GM21360 (cell line): ENCODE data around the gene PSAPL1.

Experiments
- ATAC-seq: cut with Tn5 transposase; IDR thresholded peaks from one replicate; pipeline ENCODE4 v1.9.1; 2021; ENCODE audit warnings: mild to moderate bottlenecking, moderate library complexity; ENCODE audit not compliant: unreplicated experiment

Gene PSAPL1, protein sequence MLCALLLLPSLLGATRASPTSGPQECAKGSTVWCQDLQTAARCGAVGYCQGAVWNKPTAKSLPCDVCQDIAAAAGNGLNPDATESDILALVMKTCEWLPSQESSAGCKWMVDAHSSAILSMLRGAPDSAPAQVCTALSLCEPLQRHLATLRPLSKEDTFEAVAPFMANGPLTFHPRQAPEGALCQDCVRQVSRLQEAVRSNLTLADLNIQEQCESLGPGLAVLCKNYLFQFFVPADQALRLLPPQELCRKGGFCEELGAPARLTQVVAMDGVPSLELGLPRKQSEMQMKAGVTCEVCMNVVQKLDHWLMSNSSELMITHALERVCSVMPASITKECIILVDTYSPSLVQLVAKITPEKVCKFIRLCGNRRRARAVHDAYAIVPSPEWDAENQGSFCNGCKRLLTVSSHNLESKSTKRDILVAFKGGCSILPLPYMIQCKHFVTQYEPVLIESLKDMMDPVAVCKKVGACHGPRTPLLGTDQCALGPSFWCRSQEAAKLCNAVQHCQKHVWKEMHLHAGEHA

DNA sequence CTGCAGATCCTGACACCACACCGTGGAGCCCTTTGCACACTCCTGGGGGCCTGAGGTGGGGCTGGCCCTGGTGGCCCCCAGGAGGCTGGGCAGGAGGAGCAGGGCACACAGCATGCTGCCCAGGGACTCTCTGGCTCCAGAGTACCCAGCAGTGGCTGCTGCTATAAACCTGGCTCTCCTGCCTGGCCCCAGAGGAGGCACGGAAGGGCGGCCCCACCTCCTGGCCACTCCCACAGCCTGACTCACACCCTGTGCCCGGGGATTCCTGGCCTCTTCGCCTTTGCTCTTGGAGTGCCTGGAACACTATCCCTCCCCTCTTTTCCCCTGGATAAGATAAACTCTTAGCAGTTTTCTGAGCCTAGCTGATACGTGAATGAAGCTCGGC, at the start of gene PSAPL1:
Gene PSAPL1 (minus strand): TSS at position 165 of the 385 bp plus-strand sequence. CDS start 51 bp downstream, at position 114.
- no peak for ATAC-seq

DNA sequence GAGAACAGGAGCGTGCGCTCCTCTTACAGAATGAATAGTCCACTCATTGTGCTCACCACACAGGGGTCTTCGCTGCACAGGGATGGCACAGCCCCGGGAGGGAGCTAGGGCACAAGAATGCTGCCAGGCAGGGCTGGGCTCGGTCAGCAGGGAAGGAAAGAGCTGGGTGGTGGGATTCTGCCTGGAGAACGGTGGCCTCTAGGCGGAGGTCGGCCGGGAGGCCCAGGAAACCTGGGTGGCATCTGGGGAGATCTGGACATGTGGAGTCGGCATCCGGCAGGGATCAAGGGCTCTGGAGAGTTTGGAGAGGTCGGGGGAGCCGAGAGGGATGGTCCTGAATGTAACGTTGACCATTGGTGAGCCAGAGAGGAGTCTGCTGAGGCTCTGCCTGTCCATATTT, 46.5 kb upstream of the PSAPL1 start:
- ATAC-seq, result no peak

DNA sequence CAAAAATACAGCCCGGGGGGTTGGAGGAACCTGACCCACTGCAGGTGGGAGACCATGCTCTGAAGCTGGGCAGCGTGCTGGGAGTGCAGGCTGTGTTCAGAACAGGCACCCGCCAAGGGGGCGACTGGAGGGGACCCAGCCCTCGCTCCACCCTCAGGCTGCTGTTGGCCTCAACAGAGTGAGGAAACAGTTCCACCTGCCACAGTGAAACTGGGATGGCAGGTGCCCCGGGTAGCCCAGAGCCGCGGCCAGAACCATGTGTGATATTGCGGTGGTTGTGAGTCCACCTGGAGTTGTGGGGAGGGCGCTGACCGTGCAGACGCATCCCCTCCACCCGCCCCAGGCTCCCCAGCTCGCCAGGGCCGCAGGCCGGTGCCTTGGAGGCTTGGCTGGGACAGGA, 45.7 kb upstream of the PSAPL1 start:
- ATAC-seq, result no peak

DNA sequence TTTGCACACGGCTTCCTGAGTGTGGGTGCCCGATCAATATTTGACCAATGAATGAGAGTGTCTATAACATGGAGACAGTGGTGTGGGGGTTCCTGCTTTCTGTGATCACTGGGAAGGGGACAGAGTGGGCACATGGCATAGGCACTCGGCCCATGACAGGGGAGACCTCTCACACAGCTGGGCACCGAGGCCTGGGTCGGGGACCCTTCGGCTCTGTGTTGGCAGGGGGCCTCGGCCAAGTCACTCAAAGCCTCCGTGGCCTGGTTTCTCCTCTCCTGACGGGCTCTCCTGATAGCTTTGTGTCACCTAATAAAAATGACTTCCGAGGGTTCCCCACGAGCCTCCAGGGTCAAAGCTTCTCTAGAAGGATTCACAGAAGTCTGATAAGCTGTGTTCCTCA, 43.9 kb upstream of the PSAPL1 start:
- no peak for ATAC-seq

DNA sequence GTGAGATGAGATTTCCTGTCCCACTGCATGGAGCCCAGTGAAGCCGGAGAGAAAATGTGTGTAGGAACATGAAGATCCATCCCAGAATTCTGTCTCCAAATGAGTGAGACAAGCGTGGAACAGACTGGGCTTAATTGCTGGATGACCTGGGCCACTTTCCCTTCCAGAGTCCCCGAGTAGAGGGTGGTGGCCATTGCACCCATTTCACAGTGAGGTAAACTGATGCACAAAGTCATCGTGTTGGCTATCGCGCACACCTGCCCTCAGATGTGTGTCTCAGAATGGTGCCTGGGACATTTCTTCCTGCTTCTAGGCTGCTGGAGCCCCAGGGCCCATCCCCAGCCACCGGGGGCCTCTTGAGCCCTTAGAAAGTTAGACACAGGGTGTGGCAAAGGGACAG, 43.0 kb upstream of the PSAPL1 start:
- ATAC-seq, result no peak

DNA sequence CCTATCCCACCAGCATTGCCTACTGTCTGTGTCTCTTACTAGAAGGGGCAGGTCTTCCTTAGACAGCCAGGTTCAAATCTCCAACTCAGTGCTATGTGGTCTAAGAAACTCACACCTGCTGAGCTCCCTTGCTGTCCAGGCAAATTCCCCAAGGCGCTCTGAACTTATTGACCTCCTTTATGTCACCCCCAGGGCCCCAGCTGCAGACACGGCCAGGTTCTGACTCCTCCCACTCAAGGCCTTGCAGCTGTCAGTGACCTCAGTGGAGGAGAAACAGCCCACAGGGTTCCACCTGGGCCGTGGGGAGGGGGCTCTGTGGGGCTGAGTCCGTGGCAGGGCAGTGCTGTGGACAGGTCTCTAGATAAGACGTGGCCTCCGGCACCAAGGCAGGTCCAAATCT, 42.1 kb upstream of the PSAPL1 start:
- ATAC-seq, result no peak

DNA sequence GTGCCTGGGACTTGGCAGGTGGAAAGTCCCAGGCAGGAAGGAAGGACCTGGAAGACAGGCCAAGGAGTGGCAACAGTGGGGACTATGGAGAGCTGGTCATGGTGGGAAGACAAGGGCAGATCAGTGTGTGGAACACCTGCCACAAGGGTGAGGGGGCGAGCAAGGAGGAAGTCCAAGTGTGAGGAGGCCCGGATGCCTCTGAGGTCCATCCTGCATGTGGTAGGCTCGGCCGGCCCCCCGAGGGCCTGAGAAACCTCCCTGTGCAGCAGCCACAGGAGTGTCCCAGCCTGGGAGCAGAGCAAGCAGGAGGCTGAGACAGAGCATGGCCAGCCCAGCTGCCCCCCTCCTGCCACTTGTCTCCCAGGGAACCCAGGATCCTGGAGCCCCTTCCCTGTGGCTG, 40.5 kb upstream of the PSAPL1 start:
- ATAC-seq, result no peak

DNA sequence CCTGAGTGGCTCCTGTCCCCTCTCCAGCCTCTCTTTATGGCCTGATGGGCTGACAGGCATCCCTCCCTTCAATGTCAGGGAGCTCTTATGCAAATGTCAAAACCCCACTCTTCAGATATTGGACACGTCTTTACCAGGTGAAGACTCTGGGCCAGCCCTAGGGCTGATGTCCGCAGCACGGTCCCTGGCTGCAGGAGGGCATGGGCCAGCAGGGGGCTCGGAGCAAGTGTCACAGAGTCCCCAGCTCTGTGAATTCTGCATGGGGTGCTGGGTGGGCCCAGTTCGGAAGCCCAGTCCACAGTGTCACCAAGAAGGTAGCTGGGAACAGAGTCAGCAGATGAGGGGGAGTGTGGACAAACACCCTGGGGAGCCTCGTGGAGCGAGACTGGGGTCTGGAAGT, 39.6 kb upstream of the PSAPL1 start:
- ATAC-seq, result no peak

DNA sequence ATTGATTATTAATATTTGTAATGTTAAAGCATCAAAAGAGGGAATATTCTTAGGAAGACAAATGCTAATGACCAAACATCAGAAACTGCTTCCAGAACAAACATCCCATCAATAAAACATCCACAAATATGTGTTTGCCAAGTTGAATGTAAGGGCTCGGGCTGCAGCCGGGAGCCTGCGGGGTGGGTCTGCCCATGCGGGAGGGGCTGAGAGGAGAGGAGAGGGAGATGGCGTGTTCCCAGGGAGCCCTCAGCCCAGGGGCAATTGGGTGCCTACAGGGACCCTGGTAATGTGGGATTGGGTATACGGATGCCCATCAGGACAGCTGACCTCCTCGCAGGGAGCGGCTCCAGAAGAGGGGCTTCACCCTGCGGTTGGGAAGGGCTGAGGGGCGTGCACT, 38.4 kb upstream of the PSAPL1 start:
- no peak for ATAC-seq

DNA sequence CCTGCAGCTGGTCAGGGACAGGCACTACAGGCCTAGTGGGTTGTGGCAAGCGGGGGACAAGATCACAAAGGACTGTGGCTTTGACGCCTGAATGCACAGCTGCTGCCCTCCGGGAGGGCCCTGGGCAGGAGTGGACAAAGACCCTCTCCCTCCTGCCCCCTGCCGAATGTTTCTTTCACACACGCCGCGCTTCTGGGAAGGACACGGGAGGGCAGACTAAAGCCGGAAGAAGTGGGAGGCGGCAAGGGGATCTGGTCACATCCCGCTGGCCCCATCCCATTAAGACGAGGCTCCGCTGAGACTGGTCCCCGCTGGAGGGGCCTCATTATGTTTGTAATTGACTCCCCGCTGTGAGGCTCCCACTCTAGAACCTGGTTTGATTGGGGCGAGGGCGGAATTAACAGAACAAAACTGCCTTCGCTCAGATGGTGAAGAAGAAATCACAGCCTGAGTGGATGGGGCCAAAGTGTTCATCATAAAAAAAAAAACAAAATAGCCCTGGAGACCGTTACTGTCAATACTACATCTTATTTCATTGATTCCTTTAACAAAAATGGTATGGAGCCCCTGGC, 37.8 kb upstream of the PSAPL1 start:
- no peak for ATAC-seq

DNA sequence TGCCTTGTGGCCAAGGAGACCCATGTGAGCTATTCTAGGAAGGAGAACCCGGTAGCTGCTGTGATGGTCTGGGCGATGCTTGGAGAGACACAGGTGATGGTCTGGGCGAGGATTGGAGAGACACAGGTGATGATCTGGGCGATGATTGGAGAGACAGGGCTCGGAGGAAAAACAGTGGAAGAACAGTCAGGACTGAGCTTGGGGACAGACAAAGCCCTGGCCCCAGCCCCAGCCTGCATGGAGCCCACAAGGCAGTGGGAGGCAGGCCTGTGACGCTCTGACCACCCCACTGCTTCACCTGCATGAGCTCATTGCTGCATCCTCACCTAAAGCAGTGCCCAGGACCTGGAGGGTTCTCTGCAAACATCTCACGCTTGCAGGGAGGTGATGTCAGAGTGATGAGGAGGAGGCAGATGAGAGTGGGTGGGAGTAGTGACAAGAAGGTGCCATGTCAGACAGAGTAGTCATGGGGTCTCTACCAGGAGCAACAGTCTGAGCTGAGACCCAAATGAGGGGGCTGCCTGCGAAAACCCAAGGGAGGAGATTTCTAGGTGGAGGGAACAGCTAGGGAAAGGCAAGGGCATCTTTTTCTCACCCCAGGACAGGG, 35.9 kb upstream of the PSAPL1 start:
- ATAC-seq, result no peak

DNA sequence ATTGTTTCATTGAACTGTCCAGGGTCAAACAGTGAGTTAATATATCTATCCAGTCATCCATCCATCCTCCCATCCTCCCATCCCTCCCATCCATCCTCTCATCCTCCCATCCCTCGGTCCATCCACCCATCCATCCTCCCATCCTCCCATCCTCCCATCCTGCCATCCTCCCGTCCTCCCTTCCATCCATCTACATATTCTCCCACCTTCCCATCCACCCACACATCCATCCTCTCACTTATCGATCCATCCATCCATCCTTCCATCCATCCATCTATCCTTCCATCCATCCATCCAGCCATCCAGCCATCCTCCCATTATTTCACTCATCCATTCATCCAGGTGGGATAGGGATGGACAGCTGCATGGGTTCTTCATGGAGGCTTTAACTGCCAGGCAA, 35.4 kb upstream of the PSAPL1 start:
- no peak for ATAC-seq

DNA sequence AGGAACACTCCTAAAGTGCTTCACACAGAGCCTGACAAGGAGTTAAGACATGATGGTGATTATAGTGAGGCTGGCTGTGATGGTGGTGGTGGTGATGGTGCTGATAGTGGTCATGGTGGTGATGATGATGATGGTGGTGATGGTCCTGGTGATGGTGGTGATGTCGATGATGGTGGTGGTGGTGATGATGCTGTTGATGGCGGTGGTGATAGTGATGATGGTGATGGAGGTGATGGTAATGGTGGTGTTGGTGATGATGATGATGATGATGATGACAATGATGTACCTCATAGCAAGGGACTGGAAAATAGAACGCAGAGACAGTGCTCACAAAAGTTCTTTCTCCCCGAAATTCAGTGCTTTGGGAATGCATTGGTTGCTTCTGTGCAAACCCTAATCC, 34.3 kb upstream of the PSAPL1 start:
- no peak for ATAC-seq

DNA sequence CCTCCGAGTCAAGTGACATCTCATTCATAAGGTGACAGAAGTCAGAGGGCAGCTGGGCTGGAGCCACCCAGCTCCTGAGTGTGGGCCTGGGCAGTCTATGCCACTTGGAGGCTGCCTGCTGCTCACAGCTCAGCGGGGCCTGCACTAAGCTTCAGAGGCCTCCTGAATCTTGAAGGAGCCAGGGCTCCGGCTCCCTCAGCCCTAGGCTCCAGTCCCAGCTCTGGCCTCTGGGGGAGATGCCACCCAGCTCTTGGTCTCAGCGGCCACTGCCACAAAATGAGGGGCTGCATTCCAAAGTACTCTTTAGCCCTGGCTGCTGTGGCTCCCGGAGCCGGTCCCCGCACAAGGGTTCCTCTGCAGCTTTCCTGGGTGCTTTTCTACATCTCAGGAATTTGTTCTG, 32.7 kb upstream of the PSAPL1 start:
- ATAC-seq, result no peak

DNA sequence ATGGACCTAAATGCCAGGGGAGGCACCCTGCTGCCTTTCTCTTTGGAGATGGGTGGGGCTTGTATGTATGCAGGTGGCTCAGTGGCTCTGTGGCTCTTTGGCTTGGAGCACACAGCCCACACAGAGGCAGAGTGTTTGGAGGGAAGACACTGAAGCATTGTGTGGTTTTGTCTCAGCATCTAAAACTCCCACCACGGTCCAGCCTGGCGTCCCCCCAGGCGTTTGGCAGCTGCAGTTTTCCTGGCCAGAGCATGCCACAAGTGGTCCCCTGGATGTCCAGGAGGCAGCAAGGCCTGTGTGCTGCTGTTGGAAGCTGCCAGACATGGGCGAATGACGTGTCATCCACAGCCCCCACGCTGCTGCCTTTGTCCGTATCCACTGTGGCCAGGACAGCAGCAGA, 32.2 kb upstream of the PSAPL1 start:
- no peak for ATAC-seq

DNA sequence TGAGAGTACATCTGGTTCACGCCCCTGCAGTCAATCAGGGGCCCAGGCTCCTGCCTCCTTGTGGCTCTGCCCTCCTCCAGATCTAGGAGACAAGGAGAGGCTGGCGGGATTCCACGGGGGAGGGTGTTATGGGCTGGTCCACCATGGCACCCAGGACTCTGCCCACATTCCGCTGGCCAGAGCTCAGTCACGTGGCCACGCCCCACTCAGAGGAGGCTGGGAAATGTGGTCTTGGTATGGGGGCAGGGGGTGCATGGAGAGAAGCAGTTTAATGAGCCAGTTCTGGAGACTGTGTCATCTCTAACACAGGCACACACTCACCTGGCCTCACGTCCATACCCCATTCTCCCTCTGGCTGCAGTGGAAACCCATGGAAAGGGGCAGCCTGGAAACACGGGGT, 31.5 kb upstream of the PSAPL1 start:
- no peak for ATAC-seq

DNA sequence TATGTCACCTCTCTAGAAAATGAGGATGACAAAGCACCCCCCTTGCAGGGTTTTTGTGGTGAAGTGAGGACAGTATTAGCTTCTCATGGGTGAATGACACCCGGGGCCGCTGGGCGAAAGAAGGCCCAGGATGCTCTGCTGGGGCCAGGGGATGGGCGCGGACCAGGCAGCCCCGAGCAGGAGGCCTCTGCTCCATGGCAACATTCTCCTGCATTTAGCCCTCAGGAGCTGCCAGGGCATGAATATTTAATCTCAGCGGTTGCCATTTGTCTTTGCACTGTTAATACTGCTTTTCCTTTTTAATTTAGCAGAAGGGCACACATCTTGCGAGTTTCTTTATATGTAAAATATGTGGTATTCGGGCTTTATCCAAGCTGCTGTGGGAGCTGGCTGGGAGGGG, 30.3 kb upstream of the PSAPL1 start:
- no peak for ATAC-seq

DNA sequence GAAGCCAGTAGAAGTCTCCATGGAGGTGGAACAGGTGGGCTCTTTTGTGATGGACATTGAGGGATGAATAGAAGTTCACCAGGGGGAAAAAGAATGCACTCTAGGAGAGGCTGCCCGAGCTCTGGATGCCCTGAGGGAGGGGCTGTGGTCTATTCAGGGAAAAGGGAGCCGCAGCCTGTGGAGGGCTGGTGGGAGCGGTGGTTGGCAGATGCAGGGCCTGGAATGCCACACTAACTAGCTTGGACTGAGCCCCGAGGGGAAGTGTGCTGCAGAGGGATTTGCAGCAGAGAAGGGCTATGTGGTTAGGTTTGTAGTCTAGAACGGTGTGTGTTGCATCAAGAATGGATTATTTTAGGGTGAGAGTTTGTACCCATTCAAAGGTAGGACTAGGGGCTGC, 29.5 kb upstream of the PSAPL1 start:
- no peak for ATAC-seq

DNA sequence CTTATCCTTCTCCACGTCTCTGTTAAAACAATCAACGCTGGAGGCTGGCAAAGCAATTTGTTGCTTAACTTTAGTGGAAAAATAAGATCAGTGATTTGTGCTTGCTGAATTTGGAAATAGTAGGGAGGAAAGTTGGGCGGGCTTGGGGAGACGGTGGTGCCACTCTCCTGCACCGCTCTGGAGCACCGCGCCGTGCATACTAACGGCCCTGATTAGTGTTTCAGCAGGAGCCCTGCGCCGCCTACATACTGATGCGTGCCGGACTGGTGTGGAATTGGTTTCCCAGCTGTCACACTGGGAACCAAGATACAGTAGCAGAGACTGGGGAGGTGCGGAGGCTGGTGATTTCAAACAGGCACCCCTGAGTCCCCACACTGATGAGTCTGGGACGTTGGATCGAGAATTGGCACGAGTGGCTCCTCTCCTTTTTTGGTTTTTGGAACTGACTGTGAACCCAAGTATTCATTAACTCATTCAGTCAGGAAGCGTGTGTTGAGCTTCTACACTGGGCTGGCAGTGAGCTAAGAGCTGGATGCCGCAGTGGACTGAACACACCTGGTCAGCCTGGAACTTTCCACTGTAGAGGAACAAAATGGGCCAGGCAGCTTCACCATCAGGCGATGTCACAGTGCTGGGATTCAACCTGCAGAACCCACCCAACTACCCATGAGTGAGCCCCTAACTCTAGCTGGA, 29.0 kb upstream of the PSAPL1 start:
- no peak for ATAC-seq

DNA sequence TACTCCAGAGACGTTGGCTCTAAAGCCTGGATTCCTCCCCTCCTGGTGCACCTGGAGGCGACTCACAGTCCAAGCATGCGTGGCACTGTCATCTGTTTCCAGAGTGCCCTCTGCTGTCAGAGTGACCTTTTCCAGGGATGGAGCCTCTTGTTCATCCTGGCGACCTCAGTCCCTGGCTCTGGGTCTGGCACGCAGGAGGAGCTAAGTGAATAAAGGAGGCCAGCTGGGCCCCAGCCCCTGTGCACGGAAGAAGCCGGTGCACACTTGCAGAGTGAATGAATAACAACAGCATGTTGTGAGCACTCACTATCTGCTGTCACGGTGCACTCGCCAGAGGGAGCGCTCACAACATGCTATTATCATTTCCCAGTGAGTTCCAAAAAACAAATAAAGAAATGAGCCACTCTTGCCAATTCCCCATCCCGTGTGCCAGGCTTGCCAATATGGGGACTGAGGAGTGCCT, 27.8 kb upstream of the PSAPL1 start:
- no peak for ATAC-seq

DNA sequence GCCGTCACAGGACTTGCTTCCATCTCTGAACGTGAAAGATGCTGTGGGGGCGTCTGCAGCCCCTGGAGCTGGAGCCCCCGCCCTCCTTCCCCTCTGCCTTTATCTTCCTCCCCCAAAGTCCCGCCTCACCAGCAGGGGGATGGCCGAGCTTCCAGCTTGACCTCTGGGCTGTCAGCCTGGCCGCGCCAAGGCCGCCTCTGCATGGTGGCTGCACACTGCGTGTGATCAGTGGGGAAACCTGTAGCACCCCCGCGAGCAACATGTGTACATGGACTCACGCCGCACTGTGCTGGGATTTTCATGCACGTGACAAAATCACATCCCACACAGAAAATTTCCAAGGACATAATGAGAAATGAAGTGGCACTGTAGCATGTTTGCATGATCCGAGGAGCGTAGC, 26.5 kb upstream of the PSAPL1 start:
- no peak for ATAC-seq

DNA sequence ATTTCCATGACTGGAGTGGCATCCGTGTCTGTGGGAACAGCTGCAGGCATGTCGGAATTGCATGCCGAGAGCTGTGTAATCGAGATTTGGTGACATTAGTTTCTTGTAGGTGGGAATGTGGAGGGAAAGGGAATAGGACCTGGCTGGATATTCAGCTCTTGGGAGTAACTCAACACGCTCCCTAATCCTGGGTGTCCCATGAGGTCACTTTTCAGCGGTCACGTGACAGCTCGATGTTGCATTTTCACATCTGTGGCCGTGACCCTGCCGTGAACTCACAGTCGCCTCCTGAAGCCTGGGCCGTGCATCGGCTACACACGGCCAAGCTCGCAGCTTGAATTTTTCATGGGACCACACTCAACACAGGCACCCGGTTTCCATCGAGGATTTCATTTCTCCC, 25.8 kb upstream of the PSAPL1 start:
- ATAC-seq, result no peak
